Muscle of leg (tissue), 11 donors: ENCODE data around the gene GAREM2. TPM values are rescaled to one million over a fixed set of nuclear protein-coding genes. Genes with fewer than 3 reads are reported as not detected.
A peak's percentile ranks its signal among the peaks of the same experiment; 100 is the strongest.

Experiments
- DNase-seq: peaks from one replicate; pipeline ENCODE4 v3.0.0; 2013
- H3K27ac ChIP-seq: one replicate; pipeline ENCODE4 v1.5.1; 2013; ENCODE audit warnings: mild to moderate bottlenecking, low read length, control low read depth
- H3K27me3 ChIP-seq: one replicate; pipeline ENCODE4 v1.6.1; 2013; ENCODE audit warnings: low read length; ENCODE audit not compliant: control insufficient read depth, insufficient read depth
- H3K36me3 ChIP-seq: one replicate; pipeline ENCODE4 v1.6.1; 2013; ENCODE audit warnings: low read length; ENCODE audit not compliant: control insufficient read depth, insufficient read depth
- H3K4me1 ChIP-seq: one replicate; pipeline ENCODE4 v1.6.1; 2013; ENCODE audit warnings: low read length; ENCODE audit not compliant: control insufficient read depth, insufficient read depth
- H3K4me3 ChIP-seq: one replicate; pipeline ENCODE4 v1.5.1; 2013; ENCODE audit warnings: low read length, control low read depth
- H3K9me3 ChIP-seq: replicated peaks from 2 replicates; pipeline ENCODE4 v1.6.1; 2013; ENCODE audit warnings: low read depth, low read length; ENCODE audit not compliant: control insufficient read depth
- WGBS: methylation state at CpG from one replicate; pipeline ENCODE4 v1.1.5; 2013; ENCODE audit warnings: missing lambda C conversion rate; ENCODE audit not compliant: insufficient coverage; 5-methylcytosine and 5-hydroxymethylcytosine counted together
- polyA plus RNA-seq, 8 donors: library from polyadenylated mRNA; unstranded; fragments of 120-200 nt; gene quantifications; one replicate each; pipeline versions ENCODE4 v1.2.1 to v1.2.3, GENCODE V29; 2013; ENCODE audit warnings: inconsistent platforms in 1 of 8, low replicate concordance in 1 of 8; ENCODE audit not compliant: insufficient read length in 8 of 8, insufficient read depth in 1 of 8
- total RNA-seq: library from RNA; stranded (reverse); fragments of 120-200 nt; gene quantifications from one replicate; pipeline ENCODE4 v1.2.4, GENCODE V29; 2013

The GAREM2 gene
- total and polyA plus RNA-seq, 9 donors: 2.5 to 11.1 (median 6.3) TPM

DNA sequence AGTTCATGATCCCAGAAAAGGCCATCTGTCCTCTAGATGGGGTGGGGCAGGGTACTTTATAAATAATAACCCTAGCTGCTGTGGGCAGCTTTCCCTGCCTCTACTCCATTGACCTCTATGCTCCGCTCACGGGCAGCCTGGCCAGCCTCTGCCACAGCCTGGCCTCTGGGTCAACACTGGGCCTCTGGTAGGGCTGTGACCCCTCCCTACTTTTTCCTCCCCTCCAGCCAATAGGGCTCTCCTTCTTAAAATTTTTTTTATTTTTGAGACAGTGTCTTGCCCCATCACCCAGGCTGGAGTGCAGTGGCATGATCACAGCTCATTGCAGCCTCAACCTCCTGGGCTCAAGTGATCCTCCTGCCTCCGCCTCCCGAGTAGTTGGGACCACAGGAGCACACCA, 4.1 kb upstream of the GAREM2 start:
- Histone ChIP-seq H3K4me1 (peaks cover 9% of the 10 kb centered on the region), H3K36me3 (no peaks in the 10 kb centered on the region), H3K4me3 (no peak overlapping the region), H3K9me3 (no peaks in the 10 kb centered on the region), H3K27ac (no peak overlapping the region), H3K27me3 (peaks cover 29% of the 10 kb centered on the region)
- 94% methylated on average over 2 of the region's 4 CpGs for WGBS
- DNase-seq: no peak

DNA sequence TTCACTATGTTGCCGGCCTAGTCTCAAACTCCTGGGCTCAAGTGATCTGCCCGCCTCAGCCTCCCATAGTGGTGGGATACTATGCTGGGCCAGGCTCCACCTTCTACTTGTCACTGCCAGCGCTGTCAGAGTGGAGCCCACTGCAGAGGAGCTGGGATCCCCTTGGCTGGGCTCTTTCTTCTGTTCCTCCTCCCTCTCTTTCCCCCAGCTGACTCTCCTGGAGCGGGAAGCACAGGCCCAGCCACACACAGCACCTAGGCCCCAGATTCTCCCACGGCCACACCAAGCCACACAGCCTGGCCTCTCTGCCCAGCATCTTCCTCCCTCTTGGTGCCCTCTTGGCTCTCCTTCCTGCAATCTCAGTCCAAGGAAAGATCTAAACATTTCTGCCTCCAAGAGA, 3.7 kb upstream of the GAREM2 start:
- no peaks in the 10 kb centered on the region for H3K9me3 ChIP-seq
- H3K27ac ChIP-seq: no peak overlapping the region
- H3K27me3 ChIP-seq: peaks cover 34% of the 10 kb centered on the region
- H3K36me3 ChIP-seq: no peaks in the 10 kb centered on the region
- peaks cover 12% of the 10 kb centered on the region for H3K4me1 ChIP-seq
- no peak for DNase-seq
- H3K4me3 ChIP-seq: no peak overlapping the region
- WGBS: no CpG with 5 or more reads among the region's 5 CpGs

DNA sequence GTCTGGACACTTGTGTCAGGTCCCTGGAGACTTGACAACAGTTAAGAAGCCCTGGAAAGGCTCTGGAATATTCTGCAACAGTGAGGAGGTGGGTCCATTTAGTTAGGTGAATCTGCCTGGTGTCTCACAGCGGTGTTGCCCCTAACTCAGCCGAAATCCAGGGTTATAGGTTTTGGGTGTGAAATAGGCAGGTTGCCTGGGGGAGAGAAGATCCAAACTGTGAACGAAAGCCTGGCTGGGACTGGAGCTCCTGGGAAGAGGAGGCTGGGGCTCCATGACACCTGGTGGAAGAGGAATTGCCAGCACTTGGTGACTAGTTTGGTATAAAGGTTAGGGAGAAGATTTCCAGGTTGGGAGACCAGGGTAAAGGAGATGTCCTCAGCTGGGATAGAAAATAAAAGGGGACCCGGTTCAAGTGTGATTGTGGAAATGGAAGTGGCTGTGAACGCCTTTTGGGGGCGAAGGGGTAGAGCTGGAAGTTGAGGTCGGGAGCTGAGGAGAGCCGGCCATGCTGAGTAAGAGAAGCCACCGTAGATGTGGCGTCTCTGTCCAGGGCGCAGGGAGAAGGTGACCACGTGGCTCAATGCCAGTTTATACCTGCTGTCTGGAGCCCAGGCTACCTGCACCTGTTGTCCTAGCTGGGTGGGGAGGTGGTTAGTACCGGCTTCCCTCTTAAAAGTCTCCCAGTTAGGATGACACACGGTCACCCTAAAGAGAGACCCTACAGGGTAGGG, 3.0 kb upstream of the GAREM2 start:
- Histone ChIP-seq H3K36me3 (no peaks in the 10 kb centered on the region), H3K27ac (no peak overlapping the region), H3K27me3 (peaks cover 39% of the 10 kb centered on the region), H3K4me3 (no peak overlapping the region), H3K9me3 (no peaks in the 10 kb centered on the region), H3K4me1 (peaks cover 18% of the 10 kb centered on the region)
- WGBS: 82% methylated on average over 12 of the region's 14 CpGs
- DNase-seq: no peak

DNA sequence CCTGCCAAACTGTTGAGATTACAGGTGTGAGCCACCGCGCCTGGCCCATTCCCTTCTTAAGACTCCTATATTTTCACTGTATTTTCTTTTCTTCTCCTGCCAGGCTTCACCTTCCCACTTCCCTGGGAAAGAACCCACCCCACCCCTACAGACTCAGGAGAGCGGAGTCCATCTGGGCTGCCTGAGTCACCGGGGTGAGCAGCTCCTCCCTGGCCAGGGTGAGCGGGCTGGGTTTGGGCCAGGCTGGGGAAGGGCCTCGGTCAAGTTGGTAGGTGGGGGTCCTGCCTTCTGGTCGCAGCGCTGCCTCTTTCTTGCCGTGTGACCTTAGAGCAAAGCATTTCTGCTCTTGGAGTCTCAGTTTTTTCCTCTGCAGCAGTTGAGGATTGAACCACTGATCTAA, 2.1 kb upstream of the GAREM2 start:
- Histone ChIP-seq H3K36me3 (no peaks in the 10 kb centered on the region), H3K27ac (no peak overlapping the region), H3K4me1 (peaks cover 18% of the 10 kb centered on the region), H3K9me3 (no peaks in the 10 kb centered on the region), H3K4me3 (no peak overlapping the region), H3K27me3 (peaks cover 39% of the 10 kb centered on the region)
- DNase-seq: no peak
- 87% methylated on average over 5 of the region's 9 CpGs for WGBS

DNA sequence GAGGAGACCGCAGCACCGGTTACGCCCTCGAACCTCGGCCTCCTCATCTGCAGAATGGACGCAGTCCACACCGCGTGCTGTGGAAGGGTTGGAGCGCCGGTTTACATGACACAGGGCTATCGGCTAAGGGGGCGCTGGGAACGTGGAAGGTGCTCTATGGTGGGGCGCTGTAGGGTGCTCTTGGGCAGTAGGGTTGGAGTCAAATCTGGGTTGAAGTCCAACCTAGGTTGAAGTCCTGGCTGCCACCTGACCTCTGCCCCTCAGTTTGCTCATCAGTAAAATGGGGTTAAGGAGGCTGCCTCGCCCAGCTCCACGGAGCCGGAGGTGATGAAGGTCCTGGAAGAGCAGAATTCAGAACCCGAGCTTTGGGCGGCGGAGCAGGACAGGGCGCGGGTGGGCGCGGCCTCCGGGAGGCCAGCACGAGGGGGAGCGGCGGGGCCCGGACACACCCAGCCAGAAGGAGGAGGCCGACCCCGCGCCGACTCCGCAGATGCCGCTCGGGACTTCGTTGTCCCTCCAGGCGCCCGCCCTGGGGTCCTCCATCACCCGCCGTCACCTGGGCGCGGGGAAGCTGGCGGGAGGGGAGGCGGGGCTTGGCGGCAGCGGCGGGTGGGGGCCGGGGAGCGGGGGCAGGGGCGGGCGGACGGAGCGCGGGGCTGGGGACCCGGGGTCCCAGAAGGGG, 558 bp upstream of the GAREM2 start:
- Histone ChIP-seq H3K36me3 (no peaks in the 10 kb centered on the region), H3K9me3 (no peaks in the 10 kb centered on the region), H3K27me3 (peaks cover 39% of the 10 kb centered on the region), H3K4me1 (peaks cover 21% of the 10 kb centered on the region), H3K27ac (no peak overlapping the region), H3K4me3 (peak overlapping the region; percentile 15)
- 19% methylated on average over 31 of the region's 56 CpGs for WGBS
- no peak for DNase-seq

DNA sequence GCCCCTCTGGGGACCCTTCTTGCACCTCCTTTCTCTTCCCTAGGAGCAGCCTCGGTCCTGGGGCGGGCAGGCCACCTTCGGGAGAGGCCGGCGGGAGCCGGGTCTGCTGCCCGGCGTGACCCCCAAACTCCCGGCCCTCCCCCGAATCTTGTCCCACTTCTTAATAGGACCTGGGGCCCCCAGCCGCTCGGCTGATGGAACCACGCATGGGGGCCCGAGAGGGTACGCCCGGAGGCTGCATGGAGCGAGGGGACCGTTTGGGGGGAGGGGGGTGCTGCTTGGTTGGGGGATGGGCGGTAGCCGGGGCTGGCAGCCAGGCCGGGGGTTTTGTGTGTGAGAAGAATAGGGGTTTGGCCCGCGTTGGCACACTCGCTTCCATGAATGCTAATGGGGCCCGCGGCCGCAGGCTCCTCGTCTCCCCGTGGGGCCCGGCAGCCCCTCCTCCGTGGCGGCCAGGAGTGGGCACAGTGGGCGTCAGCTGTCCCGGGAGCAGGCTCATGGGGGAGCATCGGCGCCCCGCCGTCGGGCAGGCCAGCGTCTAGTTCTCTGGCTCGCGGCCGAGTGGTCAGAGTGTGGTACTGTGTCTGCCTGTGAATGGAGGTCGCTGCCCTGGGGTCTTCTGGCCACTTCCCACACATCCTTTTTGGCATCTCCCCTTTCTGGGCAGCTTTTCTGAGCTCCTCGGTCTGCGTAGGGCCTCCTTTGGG, 1.0 kb downstream of the GAREM2 start:
- 7% methylated on average over 29 of the region's 46 CpGs for WGBS
- Histone ChIP-seq H3K4me1 (peaks cover 21% of the 10 kb centered on the region), H3K27ac (no peak overlapping the region), H3K27me3 (peaks cover 39% of the 10 kb centered on the region), H3K9me3 (no peaks in the 10 kb centered on the region), H3K36me3 (no peaks in the 10 kb centered on the region), H3K4me3 (peak overlapping the region; percentile 19)
- no peak for DNase-seq

DNA sequence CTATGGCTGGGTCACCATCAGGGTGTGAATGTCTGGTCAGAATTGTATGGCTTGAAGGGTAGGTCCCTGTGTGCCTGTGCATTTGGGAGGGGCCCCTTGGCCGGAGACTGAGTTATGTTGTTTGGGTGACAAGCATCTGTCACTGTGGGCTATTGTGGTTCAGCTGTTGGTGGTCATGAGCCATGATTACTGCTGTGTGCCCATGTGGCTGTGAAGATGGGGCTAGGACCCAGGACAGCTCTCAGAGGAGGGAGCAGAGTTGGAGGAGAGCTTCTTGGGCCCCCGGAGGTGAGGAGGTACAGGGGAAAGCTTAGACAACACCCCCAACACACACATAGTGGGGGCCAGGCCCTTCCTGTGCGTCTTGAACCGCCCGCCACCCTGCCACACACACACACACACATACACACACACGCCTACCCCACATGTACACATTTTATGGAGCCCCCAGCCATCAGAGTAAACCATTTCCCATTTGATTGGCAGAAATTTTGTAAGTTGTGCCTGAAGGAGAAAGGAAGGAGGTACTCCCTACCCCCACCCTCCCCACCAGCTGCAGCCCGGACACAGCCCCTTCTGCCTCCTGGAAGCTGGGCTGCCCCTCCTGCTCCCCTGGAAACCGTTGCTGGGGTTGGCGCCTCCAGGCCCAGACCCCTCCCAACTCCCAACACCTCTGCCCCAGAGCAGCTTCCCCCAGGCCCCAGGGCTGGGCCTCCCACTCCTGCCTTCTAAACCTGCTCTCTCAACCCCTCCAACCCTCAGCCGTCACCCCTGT, 2.0 kb downstream of the GAREM2 start:
- DNase-seq: no peak
- no peaks in the 10 kb centered on the region for H3K9me3 ChIP-seq
- 54% methylated on average over 2 of the region's 10 CpGs for WGBS
- no peak overlapping the region for H3K4me3 ChIP-seq
- no peaks in the 10 kb centered on the region for H3K36me3 ChIP-seq
- H3K27ac ChIP-seq: no peak overlapping the region
- H3K27me3 ChIP-seq: peaks cover 45% of the 10 kb centered on the region
- peaks cover 29% of the 10 kb centered on the region for H3K4me1 ChIP-seq

DNA sequence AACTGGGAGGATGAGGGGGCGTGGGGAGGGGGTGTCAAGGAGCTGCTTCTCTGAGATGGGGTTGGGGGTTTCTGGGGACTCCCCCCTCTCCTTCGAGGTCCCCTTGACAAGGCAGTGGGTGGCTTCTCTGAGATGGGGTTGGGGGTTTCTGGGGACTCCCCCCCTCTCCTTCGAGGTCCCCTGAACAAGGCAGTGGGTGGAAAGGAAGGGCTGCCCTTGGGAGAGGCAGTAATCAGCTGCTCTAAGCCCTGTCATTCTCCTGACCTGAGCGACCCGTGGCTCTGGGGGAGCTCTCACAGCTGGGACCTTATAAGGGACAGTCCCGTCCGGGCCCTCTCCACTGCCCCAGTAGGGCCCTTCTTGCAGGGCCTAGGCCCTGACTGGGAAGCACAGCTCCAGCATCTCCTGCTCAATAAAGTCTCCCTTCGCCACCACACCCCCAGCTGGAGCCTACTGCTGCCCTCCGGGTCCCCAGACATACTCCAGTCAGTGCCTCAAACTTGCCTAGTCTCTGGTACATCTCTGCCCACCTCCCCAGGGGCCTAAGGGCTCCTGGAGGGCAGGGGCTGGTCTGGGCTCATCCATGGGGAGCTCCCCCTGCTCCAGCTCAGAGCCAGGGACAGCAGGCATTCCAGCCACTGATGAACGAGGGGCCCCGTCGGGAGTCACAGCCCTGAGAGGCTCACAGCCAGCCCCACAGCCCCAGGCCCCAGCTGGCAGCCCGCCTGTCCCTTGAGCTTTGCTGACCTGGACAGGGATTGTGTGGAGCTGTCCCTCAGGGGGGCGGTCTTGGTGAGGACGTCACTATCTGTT, 2.8 kb downstream of the GAREM2 start:
- peaks cover 29% of the 10 kb centered on the region for H3K4me1 ChIP-seq
- no peaks in the 10 kb centered on the region for H3K36me3 ChIP-seq
- H3K27me3 ChIP-seq: peaks cover 42% of the 10 kb centered on the region
- H3K27ac ChIP-seq: no peak overlapping the region
- no peaks in the 10 kb centered on the region for H3K9me3 ChIP-seq
- DNase-seq: no peak
- WGBS: 60% methylated on average over 10 of the region's 15 CpGs
- H3K4me3 ChIP-seq: no peak overlapping the region

DNA sequence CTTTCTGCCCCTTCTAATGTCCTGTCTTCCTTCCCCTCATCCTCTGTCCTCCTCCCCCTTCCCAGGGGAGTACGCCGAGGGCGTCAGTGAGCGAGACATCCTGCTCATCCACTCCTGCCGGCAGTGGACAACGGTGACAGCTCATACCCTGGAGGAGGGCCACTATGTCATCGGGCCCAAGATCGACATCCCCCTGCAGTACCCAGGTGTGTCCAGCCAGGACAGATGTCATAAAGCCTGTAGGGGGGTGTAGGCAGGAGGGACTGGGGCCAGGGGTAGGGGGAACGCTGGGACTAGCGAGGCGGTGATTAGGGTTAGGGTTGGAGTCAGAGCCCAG, 3.4 kb downstream of the GAREM2 start:
- DNase-seq: no peak
- peaks cover 29% of the 10 kb centered on the region for H3K4me1 ChIP-seq
- H3K27ac ChIP-seq: no peak overlapping the region
- no peaks in the 10 kb centered on the region for H3K36me3 ChIP-seq
- WGBS: 51% methylated on average over 3 of the region's 11 CpGs
- H3K27me3 ChIP-seq: peaks cover 37% of the 10 kb centered on the region
- H3K4me3 ChIP-seq: no peak overlapping the region
- no peaks in the 10 kb centered on the region for H3K9me3 ChIP-seq
